Measurements from ENCODE around the gene PAPOLA.

GRCh38 chr14:96493178-96493577 is 9.0 kb upstream of the PAPOLA start:
- no peak for TF ChIP-seq POLR2A (IDR thresholded peaks at IDR 0.05)
- no peak for TF ChIP-seq CTCF (IDR thresholded peaks at IDR 0.05)
- TF ChIP-seq POLR2AphosphoS5 (IDR thresholded peaks at IDR 0.05), result no peak
- no peak for TF ChIP-seq EP300 (IDR thresholded peaks at IDR 0.05)

Measured in suprapubic skin (tissue), 4 donors.